ENCODE measurements around the gene PPARD.

DNA sequence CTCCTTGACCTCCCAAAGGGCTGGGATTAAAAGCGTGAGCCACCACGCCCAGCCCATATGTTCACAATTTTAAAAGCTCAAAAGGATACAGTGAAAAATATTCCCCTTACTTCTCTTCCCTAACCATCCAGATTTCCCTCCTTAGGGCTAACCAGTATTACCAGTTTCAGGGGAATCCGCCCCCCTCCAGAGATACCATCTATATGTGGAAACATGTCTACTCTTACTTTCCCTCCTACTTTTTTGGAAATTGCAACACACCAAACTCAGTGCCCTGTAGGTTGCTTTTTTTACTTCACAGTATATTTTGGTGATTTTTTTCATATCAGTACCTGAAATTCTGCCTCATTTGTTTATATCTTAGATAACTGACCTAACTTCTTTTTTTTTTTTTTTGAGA lies 118.9 kb downstream of the PPARD start:
- TF ChIP-seq, protein P1, sequence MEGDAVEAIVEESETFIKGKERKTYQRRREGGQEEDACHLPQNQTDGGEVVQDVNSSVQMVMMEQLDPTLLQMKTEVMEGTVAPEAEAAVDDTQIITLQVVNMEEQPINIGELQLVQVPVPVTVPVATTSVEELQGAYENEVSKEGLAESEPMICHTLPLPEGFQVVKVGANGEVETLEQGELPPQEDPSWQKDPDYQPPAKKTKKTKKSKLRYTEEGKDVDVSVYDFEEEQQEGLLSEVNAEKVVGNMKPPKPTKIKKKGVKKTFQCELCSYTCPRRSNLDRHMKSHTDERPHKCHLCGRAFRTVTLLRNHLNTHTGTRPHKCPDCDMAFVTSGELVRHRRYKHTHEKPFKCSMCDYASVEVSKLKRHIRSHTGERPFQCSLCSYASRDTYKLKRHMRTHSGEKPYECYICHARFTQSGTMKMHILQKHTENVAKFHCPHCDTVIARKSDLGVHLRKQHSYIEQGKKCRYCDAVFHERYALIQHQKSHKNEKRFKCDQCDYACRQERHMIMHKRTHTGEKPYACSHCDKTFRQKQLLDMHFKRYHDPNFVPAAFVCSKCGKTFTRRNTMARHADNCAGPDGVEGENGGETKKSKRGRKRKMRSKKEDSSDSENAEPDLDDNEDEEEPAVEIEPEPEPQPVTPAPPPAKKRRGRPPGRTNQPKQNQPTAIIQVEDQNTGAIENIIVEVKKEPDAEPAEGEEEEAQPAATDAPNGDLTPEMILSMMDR (IDR thresholded peaks at IDR 0.05) = no peak
- TF ChIP-seq EP300 (IDR thresholded peaks at IDR 0.05) (no peak), POLR2AphosphoS5 (IDR thresholded peaks at IDR 0.05) (no peak), POLR2A (IDR thresholded peaks at IDR 0.05) (no peak)

All from suprapubic skin (tissue), 4 donors.